IPS DF 4.7 (cell line): ENCODE results near the gene TMEM203.

ENCODE experiments used
- DNase-seq: peaks from one replicate; pipeline ENCODE4 v3.0.0-alpha.2; 2013; ENCODE audit warnings: low spot score; ENCODE audit errors: extremely low read depth

Gene TMEM203

DNA sequence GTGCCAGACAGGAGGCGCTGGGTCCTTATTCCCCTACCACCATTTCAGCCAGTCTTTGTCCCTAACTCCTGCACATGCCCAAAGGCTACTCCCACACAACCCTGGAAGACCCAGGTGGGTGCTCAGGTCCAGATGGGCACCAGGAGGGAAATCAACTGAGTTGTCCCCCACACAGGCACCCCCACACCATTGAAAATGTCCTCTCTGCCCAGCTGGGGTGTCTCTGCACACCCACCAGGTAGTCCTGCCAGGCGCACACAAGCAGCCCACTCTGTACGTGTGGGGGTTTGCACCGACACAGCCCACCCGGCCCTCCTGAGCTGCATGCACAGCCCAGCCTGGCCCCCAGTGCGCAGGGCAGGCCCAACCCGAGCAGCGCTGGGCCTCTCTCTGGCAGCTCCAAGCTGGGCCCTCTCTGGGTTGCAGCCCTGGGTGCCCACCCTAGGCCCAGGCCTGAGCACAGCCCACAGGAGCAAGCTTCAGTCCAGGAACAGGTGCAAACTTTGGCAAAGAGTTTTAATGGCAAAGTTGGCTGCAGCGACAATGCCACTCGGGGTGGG is 14.4 kb upstream of the TMEM203 start:
- DNase-seq: no peak

DNA sequence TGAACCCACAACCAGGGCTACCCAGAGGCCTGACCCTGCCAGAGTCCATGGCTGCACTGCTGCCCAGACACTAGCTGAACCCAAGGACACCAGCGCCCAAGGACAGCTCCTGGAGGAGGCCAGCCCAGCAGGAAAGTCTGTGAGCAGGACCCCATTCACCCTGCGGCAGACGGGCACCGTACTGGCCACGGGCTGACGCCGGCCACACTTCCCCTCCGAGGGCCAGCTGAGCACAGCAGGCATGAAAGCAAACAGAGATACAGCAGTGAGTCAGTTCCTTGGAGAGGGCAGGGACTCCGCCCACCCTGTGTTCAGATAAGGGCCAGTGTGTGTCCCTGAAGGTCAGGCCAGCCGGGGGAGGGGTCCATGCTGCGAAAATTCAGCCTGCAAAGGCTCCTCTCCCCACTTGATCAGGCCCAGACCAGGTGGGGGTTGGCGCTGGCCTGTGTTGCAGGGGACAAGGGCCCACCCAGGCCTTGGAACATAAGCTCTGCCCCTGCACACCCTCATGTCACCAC is 13.4 kb upstream of the TMEM203 start:
- DNase-seq: no peak

DNA sequence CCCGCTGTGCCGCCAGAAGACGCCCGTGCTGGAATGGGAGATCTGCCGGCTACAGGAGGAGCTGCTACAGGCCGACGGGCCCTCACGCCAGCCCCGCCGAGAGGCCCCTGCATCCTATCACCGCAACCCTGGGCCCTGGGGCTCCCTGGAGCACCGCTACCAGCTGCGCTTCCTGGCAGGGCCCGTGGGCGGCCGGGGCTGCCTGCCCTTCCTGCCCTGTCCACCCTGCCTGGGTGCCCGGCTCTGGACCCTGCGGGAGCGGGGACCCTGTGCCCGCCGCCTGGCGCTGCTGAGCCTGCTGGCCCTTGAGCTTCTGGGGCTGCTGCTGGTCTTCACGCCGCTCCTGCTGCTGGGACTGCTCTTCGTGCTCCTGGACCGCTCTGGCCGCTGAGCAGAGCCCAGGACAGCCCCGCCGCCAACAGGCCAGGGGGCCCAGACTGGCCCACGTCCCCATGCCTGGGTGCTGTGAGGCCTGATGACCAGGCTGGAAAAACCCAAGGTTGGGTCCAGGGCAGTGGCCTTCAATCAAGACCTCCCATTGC is 12.8 kb upstream of the TMEM203 start:
- DNase-seq: no peak

DNA sequence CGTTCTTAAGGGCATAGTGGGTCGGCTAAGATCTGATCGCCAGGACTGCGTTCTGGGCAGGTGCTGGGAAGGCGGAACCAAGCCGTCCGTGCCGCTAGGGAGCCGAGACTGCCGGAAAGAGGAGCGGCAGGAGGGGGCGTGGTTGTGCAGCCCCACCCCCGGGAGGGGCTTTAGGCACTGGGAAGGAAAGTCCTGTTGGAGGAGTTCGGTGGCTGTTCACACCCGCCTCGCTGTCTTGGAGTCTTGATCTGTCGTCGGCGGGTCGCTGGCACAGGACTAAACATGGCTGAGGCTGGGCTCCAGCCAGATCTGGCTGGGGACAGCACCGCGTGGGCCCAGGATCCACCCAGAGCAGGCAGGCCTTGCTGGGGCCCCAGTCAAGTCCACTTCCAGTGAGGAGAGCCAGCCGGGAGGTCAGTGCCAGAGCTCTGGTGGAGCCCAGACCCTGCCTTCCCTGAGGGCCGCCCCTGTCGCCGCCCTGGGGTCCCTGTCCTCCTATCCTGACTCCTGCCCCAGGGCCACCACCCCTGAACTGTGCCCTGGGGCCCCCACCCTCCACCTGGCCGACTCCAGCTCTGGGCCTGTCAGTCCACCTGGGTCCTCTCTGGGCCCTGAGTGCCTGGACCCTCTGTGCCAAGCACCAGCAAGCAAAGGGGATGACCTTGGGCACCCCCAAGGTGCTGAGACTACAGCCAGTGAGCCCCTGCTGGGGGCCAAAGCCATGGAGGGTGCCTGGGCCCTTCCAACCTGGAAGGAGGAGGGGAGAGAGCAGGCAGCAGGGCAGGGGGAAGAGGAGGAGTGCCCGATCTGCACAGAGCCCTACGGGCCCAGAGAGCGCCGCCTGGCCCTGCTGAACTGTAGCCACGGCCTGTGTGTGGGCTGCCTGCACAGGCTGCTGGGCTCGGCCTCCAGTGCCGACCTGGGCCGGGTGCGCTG is 12.1 kb upstream of the TMEM203 start:
- DNase-seq: no peak

DNA sequence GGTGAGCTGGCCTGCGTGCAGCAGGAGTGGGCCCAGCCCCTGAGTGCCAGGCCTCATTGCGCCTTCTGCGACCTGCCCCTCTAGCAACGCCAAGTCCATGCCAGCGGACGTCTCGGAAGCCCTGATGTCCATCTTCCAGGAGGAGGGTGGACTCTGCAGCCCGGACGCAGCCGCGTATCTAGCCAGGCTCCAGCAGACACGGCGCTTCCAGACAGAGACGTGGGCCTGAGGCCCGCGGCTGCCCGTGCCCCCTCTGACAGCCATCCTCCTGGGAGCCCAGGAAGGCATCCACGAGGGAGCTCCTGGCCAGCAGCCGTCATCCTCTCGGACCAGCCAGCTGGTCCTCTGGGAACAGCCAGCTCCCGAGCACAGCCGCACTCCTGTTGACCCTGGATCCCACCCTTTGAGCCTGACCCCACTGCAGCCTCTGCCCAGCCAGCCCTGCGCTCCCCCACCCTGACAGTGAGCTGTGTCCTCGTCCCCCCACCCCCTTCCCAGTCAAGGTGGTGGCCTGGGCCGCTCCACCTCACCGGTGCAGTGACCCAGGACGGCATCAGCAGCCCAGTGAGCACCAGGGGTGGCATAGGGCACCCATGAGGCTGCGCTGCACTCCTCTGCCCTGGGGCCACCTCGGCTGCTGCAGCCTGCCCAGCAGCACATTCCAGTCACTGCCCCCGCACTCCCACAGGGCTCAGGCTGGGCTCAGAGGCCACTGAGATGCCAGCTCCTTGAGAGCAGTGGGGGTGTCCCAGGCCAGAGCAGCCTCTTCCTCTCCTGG is 10.9 kb upstream of the TMEM203 start:
- no peak for DNase-seq

DNA sequence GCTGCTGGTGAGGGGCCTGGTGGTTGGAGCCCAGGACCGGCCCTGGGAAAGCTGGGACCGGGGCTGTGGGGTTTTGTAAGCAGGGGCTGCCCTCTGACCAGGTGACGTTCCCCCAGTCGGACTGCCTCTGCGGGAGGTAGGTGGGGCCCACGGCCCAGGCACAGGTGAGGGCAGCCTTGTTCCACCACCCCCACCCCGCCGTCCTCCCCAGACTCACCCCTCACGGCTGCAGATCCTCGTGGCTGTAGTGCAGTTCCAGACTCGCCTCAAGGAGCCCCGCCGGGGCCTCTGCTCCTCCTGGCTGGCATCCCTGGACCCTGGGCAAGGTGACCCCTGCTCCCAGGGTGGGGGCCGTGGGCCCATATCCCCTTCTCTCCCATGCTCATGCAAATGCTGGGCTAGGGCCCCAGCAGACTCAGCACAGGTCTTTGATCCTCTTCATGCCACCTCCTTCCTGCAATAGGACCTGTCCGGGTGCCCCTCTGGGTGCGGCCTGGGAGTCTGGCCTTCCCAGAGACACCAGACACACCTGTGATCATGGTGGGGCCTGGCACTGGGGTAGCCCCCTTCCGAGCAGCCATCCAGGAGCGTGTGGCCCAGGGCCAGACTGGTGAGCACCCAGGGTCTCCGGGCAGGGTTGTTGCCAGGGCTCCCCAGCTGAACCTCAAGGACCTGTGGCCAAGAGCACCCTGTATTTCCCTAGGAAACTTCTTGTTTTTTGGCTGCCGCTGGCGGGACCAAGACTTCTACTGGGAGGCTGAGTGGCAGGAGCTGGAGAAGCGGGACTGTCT is 9.9 kb upstream of the TMEM203 start:
- no peak for DNase-seq

DNA sequence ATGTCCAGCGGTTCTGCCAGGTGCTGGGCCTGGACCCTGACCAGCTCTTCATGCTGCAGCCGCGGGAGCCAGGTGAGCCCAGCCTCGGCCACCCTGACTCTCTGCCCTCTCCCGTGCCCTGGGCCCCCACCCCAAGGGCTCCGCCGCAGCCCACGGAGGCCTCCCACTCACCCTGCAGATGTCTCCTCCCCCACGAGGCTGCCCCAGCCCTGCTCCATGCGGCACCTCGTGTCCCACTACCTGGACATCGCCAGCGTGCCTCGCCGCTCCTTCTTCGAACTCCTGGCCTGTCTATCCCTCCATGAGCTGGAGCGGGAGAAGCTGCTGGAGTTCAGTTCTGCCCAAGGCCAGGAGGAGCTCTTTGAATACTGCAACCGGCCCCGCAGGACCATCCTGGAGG is 9.2 kb upstream of the TMEM203 start:
- no peak for DNase-seq

DNA sequence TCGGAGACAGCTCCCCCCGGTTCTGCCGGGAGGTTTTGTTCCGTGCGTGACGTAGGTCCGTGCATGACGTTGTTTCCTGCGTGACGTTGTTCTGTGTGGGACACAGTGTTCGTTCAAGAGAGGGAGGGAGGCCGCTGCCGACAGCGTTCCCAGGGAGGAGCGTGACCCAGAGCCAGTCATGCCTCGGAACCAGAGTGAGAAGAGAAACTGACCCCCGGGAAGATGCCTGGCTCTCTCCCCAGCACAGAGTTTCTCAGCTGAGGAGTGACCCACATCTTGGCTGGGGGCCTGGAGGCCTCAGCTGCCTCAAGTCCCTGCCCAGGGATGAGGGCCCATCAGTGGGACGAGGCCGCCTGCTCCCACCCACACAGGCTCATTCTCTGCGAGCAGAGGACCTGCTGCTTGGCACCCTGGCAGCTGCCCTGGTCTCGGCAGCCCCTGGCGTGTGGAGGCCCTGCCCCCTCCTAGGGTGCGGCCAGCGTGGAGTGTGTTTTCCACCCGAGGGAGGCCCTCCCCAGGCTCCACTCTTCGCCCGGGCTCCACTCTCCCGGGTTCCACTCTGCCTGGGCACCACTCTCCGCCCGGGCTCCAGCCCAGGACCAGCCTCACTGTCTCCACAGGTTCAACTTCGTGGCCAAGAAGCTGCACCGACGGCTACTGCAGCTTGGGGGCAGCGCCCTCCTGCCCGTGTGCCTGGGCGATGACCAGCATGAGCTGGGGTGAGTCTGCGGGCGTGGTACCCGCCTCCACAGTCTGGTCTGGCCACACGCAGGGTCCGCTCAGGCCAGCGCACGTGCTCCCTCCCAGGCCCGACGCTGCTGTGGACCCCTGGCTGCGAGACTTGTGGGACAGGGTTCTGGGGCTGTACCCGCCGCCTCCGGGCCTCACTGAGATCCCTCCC is 8.0 kb upstream of the TMEM203 start:
- no peak for DNase-seq

DNA sequence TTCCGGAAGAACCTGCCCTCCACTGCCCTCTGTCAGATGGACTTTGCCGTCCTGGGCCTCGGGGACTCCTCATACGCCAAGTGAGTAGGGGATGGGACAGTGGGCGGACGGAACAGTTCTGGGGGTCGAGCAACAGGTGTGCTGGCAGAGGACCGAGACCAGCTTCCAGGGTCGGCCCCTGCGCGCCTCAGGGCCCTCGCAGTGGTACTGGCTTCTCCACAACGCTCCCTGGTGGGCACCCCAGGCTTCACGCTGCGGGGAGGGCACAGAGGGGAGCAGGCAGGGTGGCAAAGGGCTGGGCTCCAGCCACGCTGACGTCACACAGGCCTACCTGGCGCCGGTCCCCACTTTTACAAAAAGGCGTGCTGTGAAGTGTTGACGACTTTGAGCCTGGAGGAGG is 7.1 kb upstream of the TMEM203 start:
- DNase-seq: no peak

DNA sequence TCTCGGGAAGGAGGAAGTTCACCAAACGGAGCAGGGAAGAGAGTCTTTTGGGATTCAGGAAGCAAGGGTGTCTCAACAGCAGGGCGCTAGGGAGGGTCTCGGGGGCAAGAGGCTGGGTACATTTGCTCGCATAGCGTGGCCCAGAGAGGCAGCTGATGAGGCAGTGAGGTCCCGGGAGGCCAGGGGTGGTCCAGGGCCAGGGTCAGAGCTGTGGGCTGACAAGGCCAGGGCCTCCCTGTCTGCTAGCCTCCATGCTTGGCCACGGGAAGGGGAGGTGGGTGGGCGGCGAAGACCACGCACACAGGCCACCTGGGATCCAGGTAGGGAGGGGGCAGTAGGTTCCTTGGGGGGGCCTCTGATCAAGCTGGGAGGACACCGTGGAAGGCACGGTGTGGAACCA is 6.1 kb upstream of the TMEM203 start:
- DNase-seq: no peak

DNA sequence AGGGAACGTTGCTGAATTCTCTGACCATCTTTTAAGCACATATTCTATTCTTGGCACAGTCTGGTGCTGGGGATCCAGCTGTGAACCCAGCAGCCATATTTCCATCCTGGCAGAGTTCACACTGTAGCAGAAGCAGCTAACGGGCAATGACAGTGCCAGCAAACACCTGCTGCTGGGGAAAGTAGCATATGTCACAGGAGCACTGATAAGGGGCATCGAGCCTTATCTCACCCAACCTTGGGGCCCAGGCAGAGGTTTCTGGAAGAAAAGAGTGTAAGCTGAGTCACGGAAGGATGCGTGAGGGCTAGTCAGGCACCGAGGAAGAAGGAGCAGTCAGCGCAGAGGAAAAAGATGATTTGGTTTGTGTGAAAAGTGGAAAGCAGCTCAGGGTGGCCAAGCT is 1.2 kb upstream of the TMEM203 start:
- DNase-seq: no peak

DNA sequence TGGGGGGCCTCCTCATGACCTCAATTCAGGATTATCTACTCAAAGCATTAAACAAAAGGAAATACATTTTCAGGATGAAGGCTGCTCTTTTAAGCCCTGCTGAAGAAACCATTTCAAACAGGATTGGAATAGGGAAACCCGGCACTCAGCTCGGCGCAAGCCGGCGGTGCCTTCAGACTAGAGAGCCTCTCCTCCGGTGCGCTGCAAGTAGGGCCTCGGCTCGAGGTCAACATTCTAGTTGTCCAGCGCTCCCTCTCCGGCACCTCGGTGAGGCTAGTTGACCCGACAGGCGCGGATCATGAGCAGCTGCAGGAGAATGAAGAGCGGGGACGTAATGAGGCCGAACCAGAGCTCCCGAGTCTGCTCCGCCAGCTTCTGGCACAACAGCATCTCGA is 720 bp downstream of the TMEM203 start:
- DNase-seq: no peak

DNA sequence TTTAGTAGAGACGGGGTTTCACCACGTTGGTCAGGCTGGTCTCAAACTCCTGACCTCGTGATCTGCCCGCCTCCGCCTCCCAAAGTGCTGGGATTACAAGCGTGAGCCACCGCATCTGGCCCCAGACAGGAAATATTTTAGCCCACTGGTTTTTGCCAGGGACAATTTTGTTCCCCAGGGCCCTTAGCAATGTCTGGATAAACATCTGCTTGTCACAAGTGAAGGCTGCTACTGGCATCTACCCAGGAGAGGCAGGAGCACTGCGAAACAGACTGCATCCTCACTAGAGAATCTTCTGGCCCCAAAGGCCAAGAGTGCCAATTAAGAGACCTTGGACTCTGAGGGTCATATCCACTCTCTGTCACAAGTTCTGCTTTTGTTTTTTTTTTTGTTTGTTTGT is 2.5 kb downstream of the TMEM203 start:
- DNase-seq: no peak

DNA sequence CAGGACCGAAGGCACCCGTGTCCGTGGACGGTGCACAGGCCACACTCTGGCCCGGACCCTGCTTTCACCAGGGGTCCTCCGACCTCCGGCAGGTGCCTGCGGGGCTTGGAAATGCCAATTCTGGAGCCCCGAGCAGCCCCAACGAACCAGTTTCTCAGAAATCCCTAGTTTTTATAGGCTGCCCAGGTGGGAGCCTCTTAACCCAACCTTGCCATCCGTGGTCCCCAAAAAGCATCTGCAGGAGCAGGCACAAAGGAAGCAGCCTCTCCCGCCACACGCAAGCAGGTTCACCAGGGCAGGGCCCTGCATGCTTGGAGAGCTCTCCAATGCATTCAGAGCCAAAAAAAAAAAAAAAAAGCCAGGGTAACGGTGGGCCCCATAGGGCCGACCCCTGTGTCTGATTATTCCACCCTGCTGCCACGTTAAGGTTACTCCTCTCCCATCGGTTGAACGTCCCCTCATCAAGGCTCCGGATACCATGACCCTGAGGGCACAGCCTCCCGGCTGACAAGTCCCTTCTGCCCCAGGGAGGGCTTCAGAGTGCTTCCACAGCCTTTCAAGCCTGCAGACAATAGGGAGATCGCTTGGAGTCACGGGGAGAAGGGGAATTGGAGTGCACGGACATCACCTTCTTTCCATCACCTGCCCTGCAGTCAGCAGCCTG is 4.1 kb downstream of the TMEM203 start:
- DNase-seq: no peak

DNA sequence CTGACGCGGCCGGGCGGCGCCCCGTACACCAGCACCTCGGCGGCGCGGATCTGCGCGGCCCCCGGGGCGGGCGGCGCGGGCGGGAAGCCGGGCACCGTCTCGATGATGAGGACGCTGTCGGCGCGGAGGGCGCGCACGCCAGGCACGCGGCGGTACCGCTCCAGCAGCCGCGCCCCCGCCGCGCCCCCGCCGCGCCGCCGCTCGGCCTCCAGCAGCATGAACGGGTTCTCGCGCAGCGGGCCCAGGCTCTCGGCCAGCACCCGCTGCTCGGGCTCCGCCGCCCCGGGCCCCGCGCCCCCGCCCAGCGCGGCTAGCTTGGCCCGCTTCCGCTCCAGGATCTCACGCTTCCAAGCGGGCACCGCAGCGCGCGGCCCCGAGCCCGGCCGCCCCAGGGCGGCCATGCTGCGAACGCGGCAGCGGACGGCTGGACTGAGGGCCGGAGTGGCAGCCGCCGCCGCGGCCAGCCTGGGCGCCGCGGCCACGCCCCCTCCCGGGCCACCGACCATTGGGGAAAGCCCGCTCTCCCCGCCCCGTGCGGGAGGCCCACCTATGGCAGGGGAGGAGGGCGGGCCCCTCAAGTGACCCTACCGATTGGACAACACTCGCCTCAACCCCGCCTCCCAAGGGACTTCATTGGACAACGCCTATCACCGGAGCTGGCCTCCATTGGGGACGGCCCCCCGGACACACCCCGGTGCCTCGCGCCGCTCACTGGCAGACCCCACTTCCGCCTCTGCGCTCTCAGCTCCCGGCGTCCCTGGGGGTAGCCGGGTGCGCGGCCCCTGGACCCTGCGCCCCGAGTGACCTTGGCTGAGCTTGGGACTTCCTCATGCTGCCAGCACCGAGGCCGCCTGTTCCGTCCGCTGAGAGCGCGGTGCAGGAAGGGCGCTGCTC is 4.9 kb downstream of the TMEM203 start, which contains the start of gene TPRN:
Gene TPRN (minus strand): TSS at position 431 of the 894 bp plus-strand sequence. CDS start 30 bp downstream, at position 401.
- peak; percentile 89 for DNase-seq

DNA sequence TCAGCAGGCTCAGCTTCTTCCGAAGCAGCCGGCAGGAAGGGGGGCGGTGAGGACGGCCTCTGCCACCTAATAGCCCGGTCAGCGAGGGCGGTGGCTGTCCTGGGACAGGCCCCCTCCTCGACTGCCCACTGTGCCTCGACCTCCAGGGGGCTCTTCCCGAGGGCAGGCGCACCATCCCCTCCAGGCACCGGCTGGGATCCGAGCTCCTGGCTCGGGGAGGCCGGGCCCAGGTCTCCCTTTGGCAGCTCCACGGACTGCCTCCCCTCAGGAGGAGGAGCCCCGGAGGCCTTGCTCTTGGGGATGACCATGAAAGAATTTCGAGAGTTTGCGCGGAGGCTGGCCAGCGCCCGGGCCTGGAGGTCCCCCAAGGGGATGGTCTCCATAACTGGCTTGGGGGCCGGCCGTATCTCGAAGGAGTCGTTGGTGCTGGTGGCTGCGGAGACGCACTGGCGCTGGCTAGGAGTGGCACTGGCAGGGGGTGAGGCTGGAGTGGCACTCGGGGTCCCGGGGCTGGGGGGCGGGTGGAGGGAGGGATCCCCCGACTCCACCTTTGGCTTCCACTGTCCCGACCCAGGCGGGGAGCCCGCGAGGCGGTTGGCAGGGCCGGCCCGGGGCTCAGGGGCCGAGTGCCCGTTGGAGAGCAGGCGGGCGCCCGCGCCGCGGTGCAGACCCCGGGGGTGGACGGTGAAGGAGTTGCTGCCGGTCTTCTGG is 5.9 kb downstream of the TMEM203 start:
- no peak for DNase-seq

DNA sequence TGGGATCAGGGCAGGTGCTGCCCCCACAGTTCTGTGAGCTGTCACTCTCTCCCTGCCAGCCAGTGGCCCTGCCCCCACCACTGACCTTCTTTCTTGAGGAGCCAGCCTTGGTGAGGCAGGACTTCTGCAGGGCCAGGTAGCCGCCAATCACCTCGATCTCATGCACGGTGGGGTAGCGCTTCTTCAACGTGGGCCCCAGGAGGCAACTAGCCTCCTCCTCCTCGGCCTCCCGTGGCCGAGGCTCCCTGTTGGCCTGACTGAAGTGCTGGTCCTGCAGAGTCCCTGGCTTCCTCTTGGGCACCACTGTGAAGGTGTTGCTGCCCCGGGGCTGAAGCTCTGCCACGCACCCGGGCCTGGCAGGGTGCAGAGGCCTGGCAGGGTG is 6.6 kb downstream of the TMEM203 start:
- DNase-seq: no peak
